IgD-negative memory B cell (primary cell): Measurements from ENCODE around the gene HBP1. TPM values are rescaled to one million over a fixed set of nuclear protein-coding genes. Genes with fewer than 3 reads are reported as not detected.
"Not testable (repeated sequence)": the region's sequence is repeated elsewhere in the genome, so short reads cannot be mapped to it uniquely, and the experiment has no call there.

Source experiments
- H3K27ac Mint-ChIP-seq, 3 donors: one replicate each; pipeline ENCODE4 v1.8.0; 2020 to 2022; ENCODE audit warnings: mild to moderate bottlenecking in 3 of 3, mixed read lengths in 3 of 3, moderate library complexity in 1 of 3
- H3K27me3 Mint-ChIP-seq: one replicate; pipeline ENCODE4 v1.8.0; 2021; ENCODE audit warnings: mixed read lengths
- H3K36me3 Mint-ChIP-seq: one replicate; pipeline ENCODE4 v1.8.0; 2020; ENCODE audit warnings: mild to moderate bottlenecking, mixed read lengths
- H3K4me1 Mint-ChIP-seq, 3 donors: one replicate each; pipeline ENCODE4 v1.8.0; 2020 to 2022; ENCODE audit warnings: mixed read lengths in 3 of 3, mild to moderate bottlenecking in 1 of 3
- H3K4me3 Mint-ChIP-seq, 4 donors: one replicate each; pipeline ENCODE4 v1.8.0; 2020 to 2022; ENCODE audit warnings: mild to moderate bottlenecking in 4 of 4, mixed read lengths in 4 of 4, moderate library complexity in 3 of 4
- H3K9me3 Mint-ChIP-seq, 3 donors: one replicate each; pipeline ENCODE4 v1.8.0; 2020 to 2021; ENCODE audit warnings: mixed read lengths in 3 of 3, mild to moderate bottlenecking in 1 of 3
- polyA plus RNA-seq: library from polyadenylated mRNA; unstranded; fragments of 300-500 nt; fragmentation: Illumina TruSeq; gene quantifications from one replicate; pipeline ENCODE4 v1.2.3, GENCODE V29; 2021

Gene HBP1
- polyA plus RNA-seq, 1 donor from 2014 or later = 46.4 TPM

GRCh38 chr7:107244613-107245012 lies 75.8 kb downstream of the HBP1 start:
- Mint-ChIP-seq H3K9me3 (peaks cover 4 to 13% (median 7%) of the 10 kb centered on the region in 3 donors), H3K27ac (no peak overlapping the region), H3K4me3 (no peak overlapping the region), H3K27me3 (no peaks in the 10 kb centered on the region), H3K4me1 (no peaks in the 10 kb centered on the region), H3K36me3 (peaks cover 41% of the 10 kb centered on the region)

GRCh38 chr7:107246836-107247235 lies 78.0 kb downstream of the HBP1 start:
- peak overlapping the region in 1 of 3 donors; percentile 21 for H3K27ac Mint-ChIP-seq
- not testable (repeated sequence) for H3K27me3 Mint-ChIP-seq, H3K4me3 Mint-ChIP-seq, H3K4me1 Mint-ChIP-seq
- peaks cover 4 to 13% (median 7%) of the 10 kb centered on the region in 3 donors for H3K9me3 Mint-ChIP-seq
- peaks cover 39% of the 10 kb centered on the region for H3K36me3 Mint-ChIP-seq

GRCh38 chr7:107248551-107249316 lies 79.9 kb downstream of the HBP1 start:
- H3K9me3 Mint-ChIP-seq = peaks cover 4 to 13% (median 7%) of the 10 kb centered on the region in 3 donors
- H3K27me3 Mint-ChIP-seq = no peaks in the 10 kb centered on the region
- H3K4me1 Mint-ChIP-seq = peaks cover 0 to 2% (median 0%) of the 10 kb centered on the region in 3 donors
- H3K27ac Mint-ChIP-seq = no peak overlapping the region
- H3K36me3 Mint-ChIP-seq = peaks cover 35% of the 10 kb centered on the region
- no peak overlapping the region for H3K4me3 Mint-ChIP-seq

- H3K27ac Mint-ChIP-seq = peak overlapping the region in 2 of 3 donors; percentile 83 to 86
- H3K4me1 Mint-ChIP-seq = peaks cover 0 to 4% (median 0%) of the 10 kb centered on the region in 3 donors
- H3K4me3 Mint-ChIP-seq = no peak overlapping the region
- H3K27me3 Mint-ChIP-seq = no peaks in the 10 kb centered on the region
- H3K9me3 Mint-ChIP-seq = no peaks in the 10 kb centered on the region
- peaks cover 13% of the 10 kb centered on the region for H3K36me3 Mint-ChIP-seq
Observed at GRCh38 chr7:107251963-107252362, 83.2 kb downstream of the HBP1 start.

Other genes with a start within 250 kb of the HBP1 start
- gene PRKAR2B, start 124.3 kb upstream of the HBP1 start, polyA plus RNA-seq = 1.1 TPM